Mesendoderm (in vitro differentiated cells): ENCODE measurements around the gene TRAPPC2. TPM values are rescaled to one million over a fixed set of nuclear protein-coding genes. Genes with fewer than 3 reads are reported as not detected.

Experiments
- DNase-seq: peaks from one replicate; pipeline ENCODE4 v3.0.0; 2013
- H2AK5ac ChIP-seq: 2 replicates; pipeline ENCODE4 v1.6.1; 2013; ENCODE audit warnings: low read length, inconsistent platforms
- H2BK120ac ChIP-seq: 2 replicates; pipeline ENCODE4 v1.6.1; 2013; ENCODE audit warnings: low read depth, mild to moderate bottlenecking, low read length, moderate library complexity, mixed read lengths
- H2BK15ac ChIP-seq: replicated peaks from 2 replicates; pipeline ENCODE4 v1.6.1; 2013; ENCODE audit warnings: low read depth, mild to moderate bottlenecking, moderate library complexity
- H2BK5ac ChIP-seq: 2 replicates; pipeline ENCODE4 v1.6.1; 2013; ENCODE audit warnings: low read length, inconsistent platforms
- H3K18ac ChIP-seq: 2 replicates; pipeline ENCODE4 v1.6.1; 2013; ENCODE audit warnings: mild to moderate bottlenecking, low read length, mixed read lengths
- H3K23ac ChIP-seq: one replicate; pipeline ENCODE4 v1.6.1; 2013; ENCODE audit warnings: low read length
- H3K27ac ChIP-seq: 2 replicates; pipeline ENCODE4 v1.5.1; 2013; ENCODE audit warnings: low read depth, mild to moderate bottlenecking, inconsistent platforms, low read length, moderate library complexity
- H3K27me3 ChIP-seq: 2 replicates; pipeline ENCODE4 v1.6.1; 2013; ENCODE audit warnings: low read length, control low read depth, mild to moderate bottlenecking, inconsistent platforms; ENCODE audit not compliant: insufficient read depth, poor library complexity
- H3K36me3 ChIP-seq: 2 replicates; pipeline ENCODE4 v1.6.1; 2013; ENCODE audit warnings: low read length, inconsistent platforms; ENCODE audit not compliant: control insufficient read depth, insufficient read depth
- H3K4ac ChIP-seq: one replicate; pipeline ENCODE4 v1.6.1; 2013; ENCODE audit warnings: low read depth, mild to moderate bottlenecking, low read length, moderate library complexity
- H3K4me1 ChIP-seq: 2 replicates; pipeline ENCODE4 v1.6.1; 2013; ENCODE audit warnings: low read depth, low read length, inconsistent platforms; ENCODE audit not compliant: control insufficient read depth
- H3K4me2 ChIP-seq: 2 replicates; pipeline ENCODE4 v1.6.1; 2013; ENCODE audit warnings: low read length
- H3K4me3 ChIP-seq: 2 replicates; pipeline ENCODE4 v1.5.1; 2013; ENCODE audit warnings: mild to moderate bottlenecking, low read length
- H3K56ac ChIP-seq: one replicate; pipeline ENCODE4 v1.6.1; 2013; ENCODE audit warnings: low read length
- H3K79me1 ChIP-seq: 2 replicates; pipeline ENCODE4 v1.6.1; 2013; ENCODE audit warnings: low read length, inconsistent platforms
- H3K79me2 ChIP-seq: 2 replicates; pipeline ENCODE4 v1.6.1; 2013; ENCODE audit warnings: mild to moderate bottlenecking, low read length; ENCODE audit not compliant: control insufficient read depth, insufficient read depth
- H3K9ac ChIP-seq: 2 replicates; pipeline ENCODE4 v1.6.1; 2013; ENCODE audit warnings: low read length, inconsistent platforms
- H4K5ac ChIP-seq: one replicate; pipeline ENCODE4 v1.6.1; 2013; ENCODE audit warnings: low read length
- H4K8ac ChIP-seq: one replicate; pipeline ENCODE4 v1.6.1; 2013; ENCODE audit warnings: low read depth, mild to moderate bottlenecking, control low read depth, low read length, moderate library complexity
- WGBS: extraction: QIAGEN DNeasy Blood & Tissue Kit; methylation state at CpG from one replicate; pipeline ENCODE4 v1.1.7; 2013; ENCODE audit warnings: low lambda C conversion rate, missing lambda C conversion rate; ENCODE audit not compliant: insufficient coverage; ENCODE audit errors: extremely low coverage; 5-methylcytosine and 5-hydroxymethylcytosine counted together
- polyA plus RNA-seq, 2 experiments: library from polyadenylated mRNA; stranded (reverse); fragments of 200-250 nt; gene quantifications; one replicate each; pipeline ENCODE4 v1.2.3, GENCODE V29; 2013

The TRAPPC2 gene
- polyA plus RNA-seq (2013, experiment 1 of 2): 5.9 TPM
- polyA plus RNA-seq (2013, experiment 2 of 2): 5.5 TPM

DNA sequence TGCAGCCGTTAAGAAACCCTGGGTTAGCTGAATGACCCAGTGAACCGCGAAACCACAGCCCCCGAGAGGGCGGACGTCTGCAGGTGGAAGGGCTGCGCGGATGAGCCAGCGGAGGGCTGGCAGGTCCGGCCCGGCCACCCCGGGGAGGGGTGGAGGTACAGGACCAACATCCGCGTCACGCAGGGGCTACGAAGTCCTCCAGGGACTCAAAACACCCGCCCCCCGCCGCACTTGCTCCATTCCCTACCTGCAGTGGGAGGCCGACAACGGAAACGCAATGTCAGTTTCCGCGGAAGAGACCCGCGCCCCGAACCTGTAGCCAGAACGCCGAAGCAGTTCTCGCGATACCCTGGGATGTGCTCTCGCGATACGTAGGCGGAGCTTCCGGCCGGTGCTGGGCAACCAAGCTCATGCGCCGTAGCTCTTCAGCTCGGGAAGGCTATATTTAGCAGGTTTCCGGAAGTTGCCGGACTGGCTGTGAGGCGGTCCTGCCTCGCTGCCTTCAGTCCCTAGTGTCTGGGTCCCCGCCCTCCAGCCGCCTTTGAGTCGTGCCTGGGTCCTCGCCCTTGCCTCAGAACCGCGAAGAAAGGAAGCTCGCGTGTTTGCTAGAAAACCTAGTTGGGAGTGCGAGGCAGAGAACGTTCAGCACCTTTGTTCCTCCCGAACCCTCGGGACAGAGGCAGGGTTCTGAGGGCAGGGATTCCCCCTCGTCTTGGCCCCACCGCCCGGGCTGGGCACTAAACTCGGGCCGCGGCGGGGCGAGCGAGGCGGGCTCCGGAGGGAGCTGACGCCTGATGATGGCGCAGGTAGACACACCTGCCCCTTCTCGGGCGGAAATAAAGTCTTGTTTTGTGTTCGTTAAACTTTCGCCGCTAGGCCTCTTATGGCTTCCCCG is at the start of gene TRAPPC2, which contains the start of gene OFD1:
Gene TRAPPC2, minus strand, starts transcription at position 343 of the 895 bp plus-strand sequence. CDS start 14,657 bp downstream, outside the sequence.
Gene OFD1, plus strand, starts transcription at position 471 of the 895 bp plus-strand sequence. Its CDS starts 324 bp downstream, at position 795.
- no peak within 1 kb of the TSS for H3K4ac ChIP-seq
- H2BK15ac ChIP-seq: no peak within 1 kb of the TSS
- peak within 1 kb of the TSS; percentile 76 for H3K18ac ChIP-seq
- DNase-seq: peak; percentile 97
- H3K27ac ChIP-seq: peak within 1 kb of the TSS; percentile 92
- no peaks in the 10 kb centered on the region for H3K79me1 ChIP-seq
- H3K4me2 ChIP-seq: peak within 1 kb of the TSS; percentile 35
- H4K5ac ChIP-seq: no peak within 1 kb of the TSS
- WGBS: no CpG with 5 or more reads among the region's 75 CpGs
- H2BK120ac ChIP-seq: no peak within 1 kb of the TSS
- H3K4me3 ChIP-seq: peak within 1 kb of the TSS; percentile 82
- peak within 1 kb of the TSS; percentile 81 for H3K9ac ChIP-seq
- H3K27me3 ChIP-seq: no peaks in the 10 kb centered on the region
- H3K23ac ChIP-seq: no peak within 1 kb of the TSS
- no peak within 1 kb of the TSS for H2BK5ac ChIP-seq
- H3K4me1 ChIP-seq: no peaks in the 10 kb centered on the region
- H3K79me2 ChIP-seq: peaks cover 9% of the 10 kb centered on the region
- no peak within 1 kb of the TSS for H4K8ac ChIP-seq
- peak within 1 kb of the TSS; percentile 92 for H3K56ac ChIP-seq
- H2AK5ac ChIP-seq: no peak within 1 kb of the TSS
- H3K36me3 ChIP-seq: no peaks in the 10 kb centered on the region

DNA sequence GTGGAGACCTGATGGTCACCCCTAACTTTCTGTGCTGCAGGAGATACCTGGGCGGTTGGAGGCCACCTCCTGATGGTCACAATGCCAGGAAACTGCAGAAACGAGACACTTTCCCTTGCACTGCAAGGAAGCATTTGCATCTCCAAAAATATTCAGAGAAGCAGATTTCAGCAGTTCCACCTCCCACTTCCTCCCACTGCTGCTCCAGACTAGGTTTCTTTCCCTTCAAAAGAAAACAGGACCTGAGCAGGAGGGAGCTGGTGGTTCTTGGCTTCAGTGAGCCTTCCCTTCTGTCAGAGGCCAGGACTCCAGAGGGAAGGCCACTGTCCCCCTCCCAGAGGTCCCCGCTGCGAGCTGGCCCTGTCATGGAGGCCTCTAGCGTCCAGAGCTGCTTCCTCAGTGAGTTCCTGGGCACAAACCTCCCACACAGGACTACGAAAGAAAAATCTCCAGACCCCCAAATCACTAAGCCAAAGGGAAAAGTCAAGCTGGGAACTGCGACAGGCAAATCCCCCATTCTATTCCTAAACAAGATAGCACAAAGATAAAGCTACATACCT is 46.5 kb upstream of the TRAPPC2 start:
- no CpG with 5 or more reads among the region's 7 CpGs for WGBS
- Histone ChIP-seq H3K4me2 (no peak overlapping the region), H3K27ac (peak overlapping the region; percentile 75)

DNA sequence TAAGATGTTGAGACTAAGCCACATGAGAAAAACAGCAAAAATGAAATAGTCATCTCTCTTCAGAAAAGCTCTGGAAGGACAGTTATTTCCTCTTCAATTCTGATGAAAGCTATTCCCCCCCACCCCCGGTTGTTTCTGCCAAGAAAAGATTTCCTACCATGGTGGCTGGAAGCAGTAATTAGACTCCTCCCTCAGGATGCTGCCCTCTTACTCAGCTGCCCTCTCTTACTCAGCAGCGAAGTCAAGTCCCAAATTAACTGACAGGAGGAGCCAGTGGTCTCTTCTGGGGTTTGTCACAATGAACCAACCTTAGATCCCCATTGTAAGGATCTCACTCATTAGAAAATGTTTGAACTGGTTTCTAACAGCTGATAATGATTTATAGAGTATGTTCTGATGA is 44.5 kb upstream of the TRAPPC2 start:
- DNase-seq: peak; percentile 73
- Histone ChIP-seq H2AK5ac (no peak overlapping the region), H3K79me1 (no peaks in the 10 kb centered on the region), H4K5ac (no peak overlapping the region), H2BK120ac (no peak overlapping the region), H3K4ac (no peak overlapping the region), H4K8ac (no peak overlapping the region), H3K56ac (no peak overlapping the region), H3K18ac (no peak overlapping the region), H3K9ac (no peak overlapping the region), H3K4me3 (no peak overlapping the region), H3K27ac (no peak overlapping the region), H3K79me2 (no peaks in the 10 kb centered on the region), H3K27me3 (no peaks in the 10 kb centered on the region), H3K36me3 (no peaks in the 10 kb centered on the region), H3K4me2 (no peak overlapping the region), H2BK15ac (no peak overlapping the region), H3K23ac (no peak overlapping the region), H2BK5ac (no peak overlapping the region), H3K4me1 (peaks cover 5% of the 10 kb centered on the region)
- no CpG with 5 or more reads among the region's 2 CpGs for WGBS

More for the DNA sequence above, 46.5 kb upstream of the TRAPPC2 start:
- Histone ChIP-seq H3K27me3 (no peaks in the 10 kb centered on the region), H3K4me3 (no peak overlapping the region), H2BK120ac (no peak overlapping the region), H3K4ac (no peak overlapping the region), H3K18ac (peak overlapping the region; percentile 77), H4K5ac (no peak overlapping the region), H4K8ac (no peak overlapping the region), H2BK5ac (peak overlapping the region; percentile 51), H3K9ac (no peak overlapping the region), H3K23ac (no peak overlapping the region), H3K4me1 (peaks cover 5% of the 10 kb centered on the region), H3K79me2 (no peaks in the 10 kb centered on the region), H2BK15ac (no peak overlapping the region), H3K56ac (peak overlapping the region; percentile 44), H2AK5ac (no peak overlapping the region), H3K36me3 (no peaks in the 10 kb centered on the region), H3K79me1 (no peaks in the 10 kb centered on the region)
- DNase-seq: no peak

DNA sequence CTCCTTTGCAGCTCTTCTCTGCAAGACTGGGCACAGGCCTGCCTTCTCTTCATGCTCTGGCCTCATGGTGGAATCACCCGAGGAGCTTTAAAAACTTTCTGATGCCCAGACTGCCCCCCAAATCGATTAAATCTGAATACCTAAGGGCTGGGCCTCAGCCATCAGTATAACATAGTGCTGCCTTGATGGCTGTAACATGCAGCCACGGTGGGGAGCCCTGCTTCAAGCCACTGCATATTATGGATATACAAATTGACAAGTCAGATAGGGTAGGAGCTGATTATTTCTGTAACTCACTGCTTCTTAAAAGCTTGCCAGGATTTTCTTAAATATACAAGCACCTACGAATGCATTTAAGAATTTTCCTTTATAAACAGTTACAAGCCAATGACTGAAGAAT is 42.0 kb upstream of the TRAPPC2 start:
- Histone ChIP-seq H2BK120ac (no peak overlapping the region), H3K23ac (no peak overlapping the region), H3K27ac (no peak overlapping the region), H3K9ac (no peak overlapping the region), H3K79me1 (no peaks in the 10 kb centered on the region), H2BK5ac (no peak overlapping the region), H4K8ac (no peak overlapping the region), H3K4me3 (no peak overlapping the region), H3K56ac (no peak overlapping the region), H3K4me1 (peaks cover 5% of the 10 kb centered on the region), H3K36me3 (no peaks in the 10 kb centered on the region), H3K27me3 (no peaks in the 10 kb centered on the region), H2BK15ac (no peak overlapping the region), H4K5ac (no peak overlapping the region), H3K4ac (no peak overlapping the region), H3K18ac (no peak overlapping the region), H2AK5ac (no peak overlapping the region), H3K79me2 (no peaks in the 10 kb centered on the region), H3K4me2 (no peak overlapping the region)
- DNase-seq: no peak
- no CpG with 5 or more reads among the region's 4 CpGs for WGBS

DNA sequence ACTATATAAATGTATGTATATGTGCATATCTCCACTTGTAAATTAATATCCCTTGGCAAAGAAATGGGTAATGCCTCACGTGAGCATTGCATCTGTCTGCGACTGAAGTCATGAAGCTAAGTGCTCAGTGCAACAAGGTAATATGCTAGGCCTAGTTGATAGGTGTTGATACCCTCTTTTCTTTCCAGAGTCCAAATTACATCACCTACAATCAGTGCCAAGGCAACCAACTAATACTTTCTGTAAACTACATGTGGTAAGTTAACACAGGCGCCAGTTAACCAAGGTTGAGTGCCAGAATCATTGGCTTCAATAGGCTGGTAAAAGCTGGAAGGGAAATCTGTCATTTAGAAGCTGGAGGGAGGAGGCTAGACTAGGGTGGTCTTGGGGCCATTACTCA is 41.4 kb upstream of the TRAPPC2 start:
- Histone ChIP-seq H2BK120ac (no peak overlapping the region), H3K79me2 (no peaks in the 10 kb centered on the region), H3K4ac (no peak overlapping the region), H3K4me3 (no peak overlapping the region), H4K5ac (no peak overlapping the region), H3K9ac (no peak overlapping the region), H3K27ac (no peak overlapping the region), H2AK5ac (no peak overlapping the region), H3K27me3 (no peaks in the 10 kb centered on the region), H4K8ac (no peak overlapping the region), H3K36me3 (no peaks in the 10 kb centered on the region), H3K79me1 (no peaks in the 10 kb centered on the region), H3K23ac (no peak overlapping the region), H2BK5ac (no peak overlapping the region), H3K18ac (no peak overlapping the region), H3K56ac (no peak overlapping the region), H2BK15ac (no peak overlapping the region), H3K4me2 (no peak overlapping the region), H3K4me1 (peaks cover 4% of the 10 kb centered on the region)
- DNase-seq: no peak
- WGBS: no CpG with 5 or more reads among the region's 3 CpGs
